ENCODE results near the gene HDAC9.
A peak's percentile ranks its signal among the peaks of the same experiment; 100 is the strongest.

The HDAC9 gene

DNA sequence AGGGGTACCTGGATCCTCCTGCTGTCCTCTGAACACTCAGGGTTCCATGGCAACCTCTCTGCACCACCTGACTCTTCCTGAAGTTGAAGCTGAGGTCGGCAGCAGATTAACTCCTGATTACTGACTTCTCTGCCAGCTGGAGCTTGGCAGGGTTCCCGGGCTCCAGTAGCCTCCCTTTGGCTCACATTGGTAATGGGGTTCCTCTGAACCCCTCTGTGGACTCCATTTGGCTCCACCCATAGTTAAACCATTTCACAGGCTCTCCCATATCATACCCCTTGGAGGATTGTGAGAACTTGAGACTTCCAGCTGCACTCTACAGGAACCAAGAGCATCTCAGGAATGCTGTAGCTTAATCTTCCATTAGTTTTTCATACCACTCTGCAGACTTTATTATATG lies 292.5 kb downstream of the HDAC9 start:
- in situ Hi-C loops (cut with HindIII; ENCODE audit: low pct_unique_long_range_greater_than_20kb, low sequenced_read_pairs), result no loop called here
- TF ChIP-seq JUND (IDR thresholded peaks at IDR 0.05; ENCODE audit: low read depth), result no peak
- DNase-seq (ENCODE audit: low read depth in 1 of 2, low spot score in 1 of 2), result no peak

DNA sequence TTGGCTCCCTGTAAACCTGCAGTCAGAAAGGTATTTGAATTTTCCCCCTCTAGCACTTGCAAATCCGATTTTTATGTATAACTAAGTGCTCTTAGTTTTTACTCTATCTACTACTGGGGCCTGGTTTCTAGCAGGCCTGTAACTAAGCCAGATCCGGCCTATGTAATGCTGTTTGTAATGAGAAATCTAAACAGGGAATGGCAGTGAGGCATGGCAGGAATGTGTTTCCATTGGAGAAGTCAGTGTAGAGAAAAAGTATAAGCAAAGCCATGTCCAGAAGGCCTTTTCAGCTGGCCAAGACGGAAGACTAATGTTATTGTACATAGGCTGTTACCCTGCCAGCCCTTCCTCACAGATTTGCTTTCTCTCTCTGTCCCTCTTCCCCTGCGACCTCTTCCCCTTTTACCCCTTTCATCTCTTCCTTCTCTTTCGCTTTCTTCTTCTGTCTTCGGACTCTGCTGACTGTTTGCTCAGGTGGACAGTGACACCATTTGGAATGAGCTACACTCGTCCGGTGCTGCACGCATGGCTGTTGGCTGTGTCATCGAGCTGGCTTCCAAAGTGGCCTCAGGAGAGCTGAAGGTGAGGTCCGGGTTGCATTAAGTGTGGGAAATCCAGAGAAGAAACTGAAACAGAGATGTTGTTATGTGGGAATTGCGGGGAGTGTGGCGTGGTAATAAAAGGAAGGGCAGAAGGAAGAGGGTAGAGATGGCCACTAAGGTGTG lies 297.5 kb downstream of the HDAC9 start:
- no peak for TF ChIP-seq JUND (IDR thresholded peaks at IDR 0.05; ENCODE audit: low read depth)
- DNase-seq (ENCODE audit: low read depth in 1 of 2, low spot score in 1 of 2), result peak in 1 of 2 experiments; percentile 61
- in situ Hi-C loops (cut with HindIII; ENCODE audit: low pct_unique_long_range_greater_than_20kb, low sequenced_read_pairs), result no loop called here

DNA sequence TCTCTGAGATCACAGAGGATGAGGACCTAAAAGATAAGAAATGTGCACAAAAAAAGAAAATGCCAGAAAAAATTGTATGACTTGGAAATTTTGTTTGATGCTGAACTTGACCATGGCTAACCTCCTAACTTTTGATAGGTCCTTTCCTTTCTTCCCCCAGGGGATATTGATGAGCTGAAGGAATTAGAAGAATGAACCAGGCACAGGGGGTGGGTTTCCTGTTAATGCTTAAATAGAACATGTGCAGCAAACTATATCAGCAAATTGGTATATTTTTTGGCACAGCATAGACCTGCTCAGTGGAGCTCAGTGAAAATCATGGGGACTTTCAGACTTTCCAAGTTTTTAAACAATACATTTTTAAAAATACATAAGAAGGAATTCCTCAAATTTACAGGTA lies 300.7 kb downstream of the HDAC9 start:
- in situ Hi-C loops (cut with HindIII; ENCODE audit: low pct_unique_long_range_greater_than_20kb, low sequenced_read_pairs), result no loop called here
- DNase-seq (ENCODE audit: low read depth in 1 of 2, low spot score in 1 of 2), result no peak
- TF ChIP-seq JUND (IDR thresholded peaks at IDR 0.05; ENCODE audit: low read depth), result no peak

DNA sequence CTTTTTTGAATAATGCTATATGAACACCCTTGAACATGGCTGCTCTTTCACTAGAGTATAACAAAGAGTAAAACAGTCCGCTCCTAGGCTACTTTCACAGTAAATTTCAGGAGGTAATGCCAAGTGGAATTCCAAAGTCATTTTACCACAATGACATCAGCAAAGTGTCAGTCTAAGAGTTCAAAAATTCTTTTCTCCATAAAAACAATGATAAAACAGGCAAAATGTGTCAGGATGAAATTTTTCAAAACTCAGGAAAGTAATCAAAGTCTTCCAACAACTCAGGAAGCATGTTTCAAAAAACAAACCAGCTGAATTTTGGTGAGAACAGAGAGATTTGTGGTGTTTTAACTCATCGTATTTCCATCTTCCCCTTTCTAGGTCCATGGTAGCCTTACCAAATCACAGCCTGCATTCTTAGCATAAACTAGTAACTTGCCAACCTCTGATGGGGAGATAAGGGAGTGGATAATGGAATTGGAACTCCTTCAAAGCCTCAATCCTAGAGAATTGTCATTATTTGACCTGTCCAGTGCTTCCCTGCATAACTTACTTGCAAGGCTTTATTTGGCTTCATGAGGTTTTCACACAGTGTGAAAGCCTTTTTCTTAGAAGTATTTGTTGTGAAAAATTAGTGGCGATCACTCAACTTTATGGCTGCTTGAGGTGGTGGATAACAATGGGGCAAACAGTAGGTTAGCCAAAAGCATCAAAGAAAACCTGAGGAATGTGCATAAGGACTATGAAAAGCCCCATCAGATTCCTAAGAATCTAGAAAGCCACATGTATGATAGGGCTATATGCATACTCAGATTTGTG lies 302.7 kb downstream of the HDAC9 start:
- in situ Hi-C loops (cut with HindIII; ENCODE audit: low pct_unique_long_range_greater_than_20kb, low sequenced_read_pairs), result no loop called here
- no peak for TF ChIP-seq JUND (IDR thresholded peaks at IDR 0.05; ENCODE audit: low read depth)
- DNase-seq (ENCODE audit: low read depth in 1 of 2, low spot score in 1 of 2), result no peak

DNA sequence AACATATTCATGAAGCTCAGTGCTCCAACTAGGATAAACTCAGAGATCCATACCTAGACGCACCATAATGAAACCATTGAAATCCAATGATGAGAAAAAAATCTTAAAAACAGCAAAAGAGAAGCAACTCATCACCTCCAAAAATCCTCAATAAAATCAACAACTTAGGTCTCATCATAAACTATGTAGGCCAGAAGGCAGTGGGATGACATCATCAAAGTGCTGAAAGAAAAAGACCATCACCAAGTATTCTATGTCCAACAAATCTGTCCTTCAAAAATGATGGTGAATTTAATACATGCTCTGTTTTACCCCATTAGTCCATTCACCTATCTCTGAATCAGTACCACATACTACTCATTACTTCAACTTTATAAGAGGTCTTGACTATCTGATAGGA lies 304.4 kb downstream of the HDAC9 start:
- in situ Hi-C loops (cut with HindIII; ENCODE audit: low pct_unique_long_range_greater_than_20kb, low sequenced_read_pairs), result no loop called here
- no peak for DNase-seq (ENCODE audit: low read depth in 1 of 2, low spot score in 1 of 2)
- no peak for TF ChIP-seq JUND (IDR thresholded peaks at IDR 0.05; ENCODE audit: low read depth)

DNA sequence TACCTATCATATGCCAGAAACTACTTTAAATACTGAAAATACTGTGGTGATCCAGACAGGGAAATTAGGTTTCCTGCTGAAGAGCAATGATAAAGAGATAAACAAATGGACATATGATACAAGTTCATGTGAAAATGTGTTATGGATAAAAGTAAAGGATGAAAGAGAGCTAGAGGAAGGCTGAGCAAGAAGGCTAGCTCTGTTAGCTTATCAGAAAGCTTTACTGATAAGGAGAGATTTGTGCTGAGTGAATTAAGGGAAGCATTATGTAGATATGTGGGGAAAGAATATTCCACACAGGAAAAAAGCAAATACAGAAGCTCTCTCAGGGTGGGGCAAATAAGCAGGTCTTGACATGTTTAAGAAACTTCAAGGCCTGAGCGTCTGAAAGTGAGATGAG lies 308.4 kb downstream of the HDAC9 start:
- in situ Hi-C loops (cut with HindIII; ENCODE audit: low pct_unique_long_range_greater_than_20kb, low sequenced_read_pairs), result no loop called here
- TF ChIP-seq JUND (IDR thresholded peaks at IDR 0.05; ENCODE audit: low read depth), result no peak

DNA sequence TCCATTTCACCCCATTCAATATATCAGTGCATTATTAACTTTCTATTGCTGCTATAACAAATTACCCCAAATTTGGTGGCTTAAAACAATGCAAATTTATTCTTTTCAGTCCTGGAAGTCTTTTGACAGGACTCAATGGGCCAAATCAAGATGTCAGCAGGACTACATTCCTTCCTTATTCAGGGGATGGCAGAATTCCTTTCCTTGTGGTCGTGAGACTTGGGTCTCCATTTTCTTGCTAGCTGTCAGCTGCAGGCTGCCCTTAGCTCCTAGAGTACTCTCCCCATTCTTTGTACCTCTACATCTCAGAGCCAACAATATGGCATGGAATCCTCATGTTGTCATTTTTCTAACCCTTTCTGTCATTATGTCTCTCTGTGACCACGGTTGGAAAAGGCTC lies 310.6 kb downstream of the HDAC9 start:
- DNase-seq (ENCODE audit: low read depth in 1 of 2, low spot score in 1 of 2), result no peak
- in situ Hi-C loops (cut with HindIII; ENCODE audit: low pct_unique_long_range_greater_than_20kb, low sequenced_read_pairs), result no loop called here
- no peak for TF ChIP-seq JUND (IDR thresholded peaks at IDR 0.05; ENCODE audit: low read depth)

More for the DNA sequence above, 308.4 kb downstream of the HDAC9 start:
- DNase-seq (ENCODE audit: low read depth in 1 of 2, low spot score in 1 of 2), result no peak

DNA sequence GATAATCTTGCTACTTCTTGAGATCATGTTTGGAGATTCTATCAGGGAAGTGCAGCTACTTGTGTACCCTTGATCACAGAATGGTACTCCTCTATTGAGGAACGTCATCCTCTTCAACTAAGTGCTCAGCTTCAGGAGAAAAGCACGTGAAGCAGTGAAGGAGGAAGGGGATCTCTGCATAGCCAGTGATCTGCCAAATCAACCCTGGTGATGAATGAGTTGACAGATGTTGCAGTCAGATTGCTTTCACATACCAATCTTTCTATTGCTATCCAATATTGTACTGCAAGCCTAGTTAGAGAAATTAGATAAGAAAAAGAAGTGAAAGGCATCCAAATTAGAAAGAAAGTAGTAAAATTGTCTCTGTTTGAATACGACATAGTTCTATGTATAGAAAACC lies 312.5 kb downstream of the HDAC9 start:
- no peak for TF ChIP-seq JUND (IDR thresholded peaks at IDR 0.05; ENCODE audit: low read depth)
- no peak for DNase-seq (ENCODE audit: low read depth in 1 of 2, low spot score in 1 of 2)
- in situ Hi-C loops (cut with HindIII; ENCODE audit: low pct_unique_long_range_greater_than_20kb, low sequenced_read_pairs), result no loop called here

DNA sequence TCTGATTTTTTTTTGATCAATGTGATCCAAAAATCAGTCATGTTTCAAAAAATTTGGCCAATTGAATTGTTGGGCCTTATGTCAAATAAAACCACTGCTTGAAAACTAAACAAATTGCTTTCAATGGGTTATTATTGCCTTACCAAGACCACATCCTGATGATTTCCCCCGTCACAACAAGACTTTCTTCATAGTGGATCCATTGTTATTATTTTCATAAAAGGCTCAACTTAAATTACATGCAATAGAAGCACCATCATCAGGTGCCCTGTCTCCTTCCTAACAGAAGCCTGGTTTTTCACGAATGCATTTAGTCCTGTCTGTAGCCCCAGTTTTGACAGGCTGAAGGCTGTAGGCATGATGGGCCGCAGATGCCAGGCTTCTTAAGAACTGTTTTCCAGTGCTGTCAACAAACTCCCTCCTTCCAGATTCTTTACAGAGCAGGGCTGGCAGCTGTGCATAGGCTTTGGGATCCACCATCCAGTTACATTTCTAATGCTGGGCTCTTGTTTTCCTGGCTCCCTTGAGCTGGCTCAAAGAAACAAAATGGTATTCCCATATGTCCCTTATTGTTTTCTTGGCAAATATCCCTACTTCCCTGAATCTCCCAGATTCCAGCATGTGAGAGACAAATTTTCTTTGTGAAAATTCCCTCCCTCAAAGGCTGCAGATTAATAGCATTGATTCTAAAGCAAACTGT lies 319.9 kb downstream of the HDAC9 start:
- no peak for TF ChIP-seq JUND (IDR thresholded peaks at IDR 0.05; ENCODE audit: low read depth)
- no peak for DNase-seq (ENCODE audit: low read depth in 1 of 2, low spot score in 1 of 2)
- in situ Hi-C loops (cut with HindIII; ENCODE audit: low pct_unique_long_range_greater_than_20kb, low sequenced_read_pairs), result no loop called here

DNA sequence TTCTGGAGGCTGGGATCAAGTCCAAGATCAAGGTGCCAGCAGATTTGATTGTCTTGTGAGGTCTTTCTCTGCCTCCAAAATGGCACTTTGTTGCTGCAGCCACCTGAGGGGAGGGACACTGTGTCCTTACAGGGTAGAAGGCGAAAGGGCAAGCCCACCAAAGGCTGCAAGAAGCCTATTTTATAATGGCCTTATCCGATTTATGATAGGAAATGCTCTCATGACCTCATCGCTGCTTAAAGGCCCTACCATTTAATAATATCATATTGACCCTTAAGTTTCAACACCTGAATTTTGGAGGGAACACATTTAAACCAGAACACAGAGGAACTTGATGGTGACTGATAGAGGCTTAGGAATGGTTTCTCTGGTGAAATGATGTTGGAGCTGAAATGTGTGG lies 325.4 kb downstream of the HDAC9 start:
- no peak for DNase-seq (ENCODE audit: low read depth in 1 of 2, low spot score in 1 of 2)
- TF ChIP-seq JUND (IDR thresholded peaks at IDR 0.05; ENCODE audit: low read depth), result no peak
- in situ Hi-C loops (cut with HindIII; ENCODE audit: low pct_unique_long_range_greater_than_20kb, low sequenced_read_pairs), result no loop called here

DNA sequence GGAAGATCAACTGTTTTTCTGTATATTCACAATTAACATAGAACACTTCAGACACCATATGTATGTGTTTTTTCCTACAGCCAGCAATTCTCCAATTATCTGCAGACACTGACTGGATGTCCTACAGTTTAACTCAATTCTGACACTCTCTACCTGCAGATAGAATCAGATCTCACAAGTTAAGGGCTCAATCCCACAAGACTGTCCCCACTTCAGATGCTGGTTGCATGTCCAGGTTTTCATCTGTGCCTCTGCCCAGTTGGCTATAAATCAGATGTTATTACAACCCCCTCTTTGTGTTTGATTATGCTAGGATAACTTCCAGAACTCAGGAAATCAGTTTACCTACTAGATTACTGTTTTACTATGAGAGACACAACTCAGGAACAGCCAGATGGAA lies 326.0 kb downstream of the HDAC9 start:
- TF ChIP-seq JUND (IDR thresholded peaks at IDR 0.05; ENCODE audit: low read depth), result no peak
- in situ Hi-C loops (cut with HindIII; ENCODE audit: low pct_unique_long_range_greater_than_20kb, low sequenced_read_pairs), result no loop called here
- DNase-seq (ENCODE audit: low read depth in 1 of 2, low spot score in 1 of 2), result no peak

DNA sequence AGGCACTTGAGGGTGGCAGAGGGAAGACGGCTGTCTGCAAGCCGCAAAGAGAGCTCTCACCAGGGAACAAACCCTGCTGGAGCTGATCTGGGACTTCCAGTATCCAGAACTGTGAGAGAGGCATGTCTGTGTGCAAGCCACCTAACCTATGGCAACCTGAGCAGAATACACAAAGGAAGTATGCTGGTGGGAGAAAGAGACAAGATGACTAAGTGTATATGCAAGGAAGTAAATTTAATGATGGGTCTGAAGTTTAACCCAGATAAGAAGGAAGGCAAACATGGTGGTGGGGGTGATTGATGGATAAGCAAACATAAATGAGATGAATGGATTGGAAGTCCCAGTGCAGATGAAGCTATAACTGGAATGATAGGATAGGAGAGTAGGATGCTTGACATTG lies 328.6 kb downstream of the HDAC9 start:
- in situ Hi-C loops (cut with HindIII; ENCODE audit: low pct_unique_long_range_greater_than_20kb, low sequenced_read_pairs), result no loop called here
- TF ChIP-seq JUND (IDR thresholded peaks at IDR 0.05; ENCODE audit: low read depth), result no peak
- peak in 1 of 2 experiments; percentile 10 for DNase-seq (ENCODE audit: low read depth in 1 of 2, low spot score in 1 of 2)

Measured in T47D (cell line).